Measurements from ENCODE around the gene TEX264.

The TEX264 gene

DNA sequence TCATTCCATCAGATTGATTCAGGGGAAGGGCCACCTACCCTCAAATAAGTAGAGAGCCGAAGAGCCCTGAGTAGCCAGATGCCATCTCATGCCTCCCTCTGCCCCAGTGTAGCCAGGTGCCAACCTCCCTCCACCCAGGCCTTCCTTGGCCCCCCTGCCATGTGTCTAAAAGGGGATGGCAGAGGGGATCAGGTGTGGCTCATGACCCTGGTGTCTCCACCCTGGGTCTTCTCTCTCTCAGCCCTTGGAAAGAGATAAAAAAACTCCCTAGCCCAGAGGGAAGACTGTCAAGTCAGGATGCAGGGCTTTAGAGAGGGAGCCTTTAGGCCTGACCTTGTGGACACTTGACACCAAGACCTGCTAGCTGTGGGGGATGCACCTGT lies 41.0 kb downstream of the TEX264 start:
- no peak overlapping the region for H3K27ac ChIP-seq
- no peak for DNase-seq (ENCODE audit: low read depth, low spot score)

DNA sequence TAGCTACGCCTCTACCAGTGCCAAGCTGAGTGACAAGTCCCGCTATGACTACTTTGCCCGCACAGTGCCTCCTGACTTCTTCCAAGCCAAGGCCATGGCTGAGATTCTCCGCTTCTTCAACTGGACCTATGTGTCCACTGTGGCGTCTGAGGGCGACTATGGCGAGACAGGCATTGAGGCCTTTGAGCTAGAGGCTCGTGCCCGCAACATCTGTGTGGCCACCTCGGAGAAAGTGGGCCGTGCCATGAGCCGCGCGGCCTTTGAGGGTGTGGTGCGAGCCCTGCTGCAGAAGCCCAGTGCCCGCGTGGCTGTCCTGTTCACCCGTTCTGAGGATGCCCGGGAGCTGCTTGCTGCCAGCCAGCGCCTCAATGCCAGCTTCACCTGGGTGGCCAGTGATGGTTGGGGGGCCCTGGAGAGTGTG lies 41.5 kb downstream of the TEX264 start:
- DNase-seq (ENCODE audit: low read depth, low spot score), result no peak
- no peak overlapping the region for H3K27ac ChIP-seq

DNA sequence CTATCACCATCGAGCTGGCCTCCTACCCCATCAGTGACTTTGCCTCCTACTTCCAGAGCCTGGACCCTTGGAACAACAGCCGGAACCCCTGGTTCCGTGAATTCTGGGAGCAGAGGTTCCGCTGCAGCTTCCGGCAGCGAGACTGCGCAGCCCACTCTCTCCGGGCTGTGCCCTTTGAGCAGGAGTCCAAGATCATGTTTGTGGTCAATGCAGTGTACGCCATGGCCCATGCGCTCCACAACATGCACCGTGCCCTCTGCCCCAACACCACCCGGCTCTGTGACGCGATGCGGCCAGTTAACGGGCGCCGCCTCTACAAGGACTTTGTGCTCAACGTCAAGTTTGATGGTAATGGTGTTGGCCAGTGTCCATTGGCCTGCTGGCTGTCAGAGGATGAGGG lies 41.9 kb downstream of the TEX264 start:
- H3K27ac ChIP-seq, result no peak overlapping the region
- DNase-seq (ENCODE audit: low read depth, low spot score), result no peak

DNA sequence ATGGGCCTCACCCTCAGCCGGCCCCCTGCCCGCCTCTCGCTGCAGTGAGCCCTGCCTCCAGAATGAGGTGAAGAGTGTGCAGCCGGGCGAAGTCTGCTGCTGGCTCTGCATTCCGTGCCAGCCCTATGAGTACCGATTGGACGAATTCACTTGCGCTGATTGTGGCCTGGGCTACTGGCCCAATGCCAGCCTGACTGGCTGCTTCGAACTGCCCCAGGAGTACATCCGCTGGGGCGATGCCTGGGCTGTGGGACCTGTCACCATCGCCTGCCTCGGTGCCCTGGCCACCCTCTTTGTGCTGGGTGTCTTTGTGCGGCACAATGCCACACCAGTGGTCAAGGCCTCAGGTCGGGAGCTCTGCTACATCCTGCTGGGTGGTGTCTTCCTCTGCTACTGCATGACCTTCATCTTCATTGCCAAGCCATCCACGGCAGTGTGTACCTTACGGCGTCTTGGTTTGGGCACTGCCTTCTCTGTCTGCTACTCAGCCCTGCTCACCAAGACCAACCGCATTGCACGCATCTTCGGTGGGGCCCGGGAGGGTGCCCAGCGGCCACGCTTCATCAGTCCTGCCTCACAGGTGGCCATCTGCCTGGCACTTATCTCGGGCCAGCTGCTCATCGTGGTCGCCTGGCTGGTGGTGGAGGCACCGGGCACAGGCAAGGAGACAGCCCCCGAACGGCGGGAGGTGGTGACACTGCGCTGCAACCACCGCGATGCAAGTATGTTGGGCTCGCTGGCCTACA lies 44.4 kb downstream of the TEX264 start:
- no peak for DNase-seq (ENCODE audit: low read depth, low spot score)
- no peak overlapping the region for H3K27ac ChIP-seq

DNA sequence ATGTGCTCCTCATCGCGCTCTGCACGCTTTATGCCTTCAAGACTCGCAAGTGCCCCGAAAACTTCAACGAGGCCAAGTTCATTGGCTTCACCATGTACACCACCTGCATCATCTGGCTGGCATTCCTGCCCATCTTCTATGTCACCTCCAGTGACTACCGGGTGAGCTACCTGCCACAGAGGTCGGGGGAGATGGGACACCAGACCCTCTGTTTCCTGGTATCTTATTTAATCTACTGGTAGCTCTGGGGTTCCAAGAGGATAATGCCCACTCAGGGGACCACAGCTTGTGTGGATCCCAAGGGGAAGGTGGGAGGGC lies 44.9 kb downstream of the TEX264 start:
- no peak for DNase-seq (ENCODE audit: low read depth, low spot score)

DNA sequence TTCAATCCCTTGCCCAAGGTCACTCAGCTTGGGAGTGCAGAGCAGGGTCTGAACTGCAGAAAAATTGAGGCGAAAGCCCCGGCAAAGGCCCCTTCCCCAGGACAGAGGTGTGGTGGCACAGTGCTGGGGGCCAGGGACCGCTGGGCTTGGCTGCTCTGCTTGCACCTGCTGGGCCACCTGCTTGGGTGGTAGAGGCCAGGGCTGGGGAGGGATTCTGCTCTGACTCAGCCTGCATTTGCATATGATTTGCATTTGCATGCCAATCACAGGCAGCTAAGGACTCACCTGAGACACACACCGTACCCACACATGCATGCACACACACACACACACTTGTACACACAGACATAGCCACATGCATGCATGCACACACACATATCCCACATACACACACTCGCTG lies 45.8 kb downstream of the TEX264 start:
- DNase-seq (ENCODE audit: low read depth, low spot score), result no peak

More for the DNA sequence above, 44.9 kb downstream of the TEX264 start:
- H3K27ac ChIP-seq, result no peak overlapping the region

DNA sequence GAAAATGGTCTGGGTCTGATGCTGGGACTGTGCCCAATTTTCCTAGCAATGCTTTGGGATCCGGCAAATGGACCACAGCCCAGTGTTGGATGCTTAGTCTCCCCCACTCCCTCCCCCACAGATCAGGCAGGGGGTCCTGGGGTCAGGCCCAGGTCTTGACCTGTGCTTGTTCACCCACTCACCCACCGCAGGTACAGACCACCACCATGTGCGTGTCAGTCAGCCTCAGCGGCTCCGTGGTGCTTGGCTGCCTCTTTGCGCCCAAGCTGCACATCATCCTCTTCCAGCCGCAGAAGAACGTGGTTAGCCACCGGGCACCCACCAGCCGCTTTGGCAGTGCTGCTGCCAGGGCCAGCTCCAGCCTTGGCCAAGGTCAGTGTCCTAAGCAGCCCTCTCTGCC lies 46.4 kb downstream of the TEX264 start:
- no peak for DNase-seq (ENCODE audit: low read depth, low spot score)
- no peak overlapping the region for H3K27ac ChIP-seq

More for the DNA sequence above, 45.8 kb downstream of the TEX264 start:
- no peak overlapping the region for H3K27ac ChIP-seq

DNA sequence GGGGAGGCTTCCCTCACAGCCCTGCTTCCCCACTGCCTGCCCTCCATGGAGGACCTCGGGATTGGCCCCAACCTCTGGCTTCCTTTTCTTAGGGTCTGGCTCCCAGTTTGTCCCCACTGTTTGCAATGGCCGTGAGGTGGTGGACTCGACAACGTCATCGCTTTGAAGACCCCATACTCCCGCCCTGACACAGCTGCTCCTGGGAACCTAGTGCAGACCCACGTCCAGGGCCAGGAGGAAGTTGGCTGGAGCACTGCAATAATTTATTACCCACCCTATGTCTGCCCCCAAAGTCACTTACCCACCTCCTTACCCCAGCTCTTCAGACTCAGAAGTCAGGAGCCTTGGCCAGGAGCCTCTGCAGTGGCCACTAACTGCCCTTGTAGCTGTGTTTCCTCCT lies 46.9 kb downstream of the TEX264 start:
- no peak for DNase-seq (ENCODE audit: low read depth, low spot score)
- H3K27ac ChIP-seq, result no peak overlapping the region

DNA sequence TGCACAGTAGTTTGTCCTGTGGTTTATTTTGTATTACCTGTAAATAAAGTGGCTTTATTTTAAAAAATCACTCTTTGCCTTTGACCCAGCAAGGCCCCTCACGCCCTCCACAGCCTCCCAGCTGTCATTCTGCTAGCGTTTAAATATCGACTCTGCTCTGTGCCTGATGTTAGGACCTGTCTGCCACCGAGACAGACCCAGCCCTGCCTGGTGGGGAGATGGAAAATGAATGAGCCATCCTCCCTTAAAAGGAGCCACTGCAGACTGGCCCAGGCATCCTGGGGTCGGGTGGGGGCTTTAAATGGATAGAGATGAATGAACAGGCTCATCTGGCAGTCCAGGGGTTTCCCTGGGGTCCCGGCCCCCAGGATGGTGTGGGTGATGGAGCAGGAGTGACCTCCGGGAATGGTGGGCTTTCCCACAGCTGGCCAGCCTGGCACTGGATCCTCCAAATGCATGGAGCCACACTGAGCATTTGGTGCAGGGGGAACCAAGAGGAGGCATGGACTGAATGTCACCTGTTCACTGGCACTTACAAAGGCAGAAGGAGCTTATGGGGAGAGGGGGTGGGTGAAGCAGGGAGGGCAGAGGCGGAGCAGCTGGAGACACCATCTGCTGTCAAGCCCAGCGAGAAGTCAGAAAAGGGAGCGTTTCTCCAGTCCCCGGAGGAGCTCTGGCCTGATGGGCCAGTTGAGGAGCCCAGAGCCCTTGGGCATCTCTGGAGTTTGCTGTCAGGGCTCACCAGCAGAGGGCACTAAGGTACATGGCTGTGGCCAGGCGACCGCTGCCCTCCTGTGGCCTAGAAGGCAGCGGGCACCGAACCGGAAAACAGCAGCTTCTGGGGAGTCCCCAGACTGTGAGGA lies 47.7 kb downstream of the TEX264 start:
- DNase-seq (ENCODE audit: low read depth, low spot score), result peak; percentile 26
- no peak overlapping the region for H3K27ac ChIP-seq

DNA sequence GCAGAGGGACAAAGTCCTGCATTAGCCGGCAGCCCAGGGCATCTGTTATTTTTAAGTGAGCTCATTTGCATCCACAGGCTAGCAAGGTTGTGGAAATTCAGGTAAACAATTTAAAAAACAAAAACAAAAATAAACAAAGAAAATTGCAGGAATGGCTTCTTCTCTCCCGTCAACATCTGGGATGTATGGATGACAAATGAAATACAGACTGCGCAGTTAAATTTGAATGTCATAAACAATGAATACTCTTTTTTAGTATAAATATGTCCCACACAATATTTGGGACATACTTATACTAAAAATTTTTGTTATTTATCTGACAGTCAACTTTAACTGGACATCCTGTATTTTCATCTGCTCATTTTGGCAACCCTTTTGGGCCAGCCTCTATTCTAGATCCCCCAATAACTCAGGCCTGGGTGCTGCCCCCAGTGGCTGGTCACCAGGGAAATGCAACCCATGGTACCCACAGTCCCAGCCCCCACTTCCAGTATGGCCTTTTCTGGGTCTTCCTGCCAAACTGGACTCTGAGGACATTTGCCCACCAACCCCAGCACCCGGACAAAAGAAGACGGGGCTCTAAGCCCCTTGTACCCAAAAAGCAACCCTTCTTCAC lies 48.5 kb downstream of the TEX264 start:
- H3K27ac ChIP-seq, result no peak overlapping the region
- no peak for DNase-seq (ENCODE audit: low read depth, low spot score)

DNA sequence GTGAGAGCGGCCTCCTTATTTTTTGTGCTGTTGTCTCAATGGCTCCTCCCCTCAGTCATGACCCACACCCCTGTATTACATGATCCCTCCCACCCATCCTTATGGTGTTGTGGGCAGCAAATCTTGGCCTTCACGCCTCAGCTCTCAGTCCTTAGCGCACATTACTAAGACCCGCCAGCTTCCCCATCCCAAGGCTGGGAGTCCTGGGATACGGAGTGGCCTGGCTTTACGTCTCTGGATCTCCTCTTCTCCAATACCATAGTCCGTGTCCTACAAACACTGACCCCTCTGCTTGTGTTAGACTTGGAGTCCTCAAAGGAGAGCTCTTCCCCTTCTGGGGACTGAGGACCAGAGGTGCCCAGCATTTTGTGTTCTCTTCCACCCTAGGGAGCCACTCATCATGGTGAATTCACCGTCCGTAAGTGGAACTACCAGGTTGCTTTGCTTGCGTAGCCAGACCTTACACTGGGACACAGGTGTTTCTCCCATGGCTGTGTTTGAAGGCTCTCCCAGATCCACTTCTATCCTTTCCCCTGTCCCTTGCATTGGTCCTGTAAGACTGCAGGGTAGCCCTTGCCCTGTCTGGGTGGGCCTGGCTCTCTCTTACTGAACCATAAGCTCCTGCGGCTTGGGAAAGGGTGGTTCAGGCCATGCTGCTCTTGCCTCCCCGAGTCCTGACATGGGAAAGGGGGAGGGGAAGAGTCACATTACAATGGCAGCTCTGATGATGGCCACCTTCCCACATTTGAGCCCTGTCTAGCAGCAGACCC lies 49.4 kb downstream of the TEX264 start:
- H3K27ac ChIP-seq, result no peak overlapping the region
- no peak for DNase-seq (ENCODE audit: low read depth, low spot score)

DNA sequence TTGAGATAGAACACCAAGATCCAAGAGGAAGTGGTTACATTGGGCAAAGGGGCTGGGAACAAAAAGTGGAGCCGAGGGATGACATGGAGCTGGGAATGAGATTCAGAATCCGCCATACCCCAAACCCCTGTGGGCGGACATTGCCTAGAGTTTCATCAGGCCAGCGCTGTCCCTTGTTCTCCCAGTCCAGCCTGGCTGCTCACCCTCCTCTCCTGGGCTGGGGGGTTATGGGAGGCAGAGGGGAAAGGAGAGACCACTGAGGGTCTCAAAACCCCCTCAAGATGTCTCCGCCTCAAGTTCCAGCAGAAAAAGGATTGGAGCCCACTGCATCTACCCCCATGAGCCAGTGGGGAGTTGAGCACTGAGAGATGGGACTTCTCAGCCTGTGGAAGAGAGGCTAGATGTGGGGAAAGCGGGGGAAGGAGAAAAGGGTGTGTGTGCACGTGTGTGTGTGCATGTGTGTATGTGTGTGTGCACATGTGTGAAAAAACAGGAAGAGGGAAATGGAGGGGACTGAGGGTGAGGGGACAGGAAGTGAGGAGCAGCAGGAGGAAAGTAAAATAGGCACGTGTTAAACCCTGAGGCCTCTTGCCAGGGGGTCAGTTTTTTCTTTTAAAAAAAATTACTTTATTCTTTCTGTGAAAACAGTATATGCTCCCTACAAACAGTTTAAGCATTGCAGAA lies 50.2 kb downstream of the TEX264 start:
- no peak for DNase-seq (ENCODE audit: low read depth, low spot score)
- no peak overlapping the region for H3K27ac ChIP-seq

DNA sequence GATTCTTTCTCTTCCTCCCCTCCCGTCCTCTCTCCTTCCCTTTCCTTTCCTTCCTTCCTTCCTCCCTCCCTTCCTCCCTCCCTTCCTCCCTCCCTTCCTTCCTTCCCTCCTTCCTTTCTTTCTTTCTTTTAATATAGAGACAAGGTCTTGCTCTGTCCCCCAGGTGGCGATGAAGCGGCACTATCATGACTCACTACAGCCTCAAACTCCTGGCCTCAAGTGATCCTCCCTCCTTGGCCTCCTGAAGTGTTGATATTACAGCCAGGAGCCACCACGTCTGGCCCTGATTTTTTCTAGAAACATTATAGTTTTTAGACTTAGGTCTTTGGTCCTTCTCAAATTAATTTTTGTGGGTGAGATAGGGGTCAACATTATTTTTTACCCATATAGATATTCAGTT lies 51.3 kb downstream of the TEX264 start:
- no peak for DNase-seq (ENCODE audit: low read depth, low spot score)
- H3K27ac ChIP-seq, result no peak overlapping the region

DNA sequence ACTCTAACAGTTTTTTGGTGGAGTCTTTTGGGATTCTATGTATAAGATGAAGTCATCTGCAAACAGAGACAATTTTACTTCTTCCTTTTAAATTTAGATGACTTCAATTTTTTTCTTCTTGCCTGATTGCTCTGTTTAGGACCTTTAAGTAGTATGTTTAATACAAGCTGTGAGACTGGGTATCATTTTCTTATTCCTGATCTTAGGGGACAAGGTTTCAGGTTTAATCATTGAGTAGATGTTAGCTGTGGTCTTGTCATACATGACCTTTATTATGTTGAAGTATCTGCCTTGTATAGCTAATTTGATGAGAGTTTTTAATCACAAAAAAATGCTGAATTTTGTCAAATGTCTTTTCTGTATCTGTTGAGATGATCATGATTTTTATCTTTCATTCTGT lies 56.4 kb downstream of the TEX264 start:
- no peak for DNase-seq (ENCODE audit: low read depth, low spot score)
- no peak overlapping the region for H3K27ac ChIP-seq

DNA sequence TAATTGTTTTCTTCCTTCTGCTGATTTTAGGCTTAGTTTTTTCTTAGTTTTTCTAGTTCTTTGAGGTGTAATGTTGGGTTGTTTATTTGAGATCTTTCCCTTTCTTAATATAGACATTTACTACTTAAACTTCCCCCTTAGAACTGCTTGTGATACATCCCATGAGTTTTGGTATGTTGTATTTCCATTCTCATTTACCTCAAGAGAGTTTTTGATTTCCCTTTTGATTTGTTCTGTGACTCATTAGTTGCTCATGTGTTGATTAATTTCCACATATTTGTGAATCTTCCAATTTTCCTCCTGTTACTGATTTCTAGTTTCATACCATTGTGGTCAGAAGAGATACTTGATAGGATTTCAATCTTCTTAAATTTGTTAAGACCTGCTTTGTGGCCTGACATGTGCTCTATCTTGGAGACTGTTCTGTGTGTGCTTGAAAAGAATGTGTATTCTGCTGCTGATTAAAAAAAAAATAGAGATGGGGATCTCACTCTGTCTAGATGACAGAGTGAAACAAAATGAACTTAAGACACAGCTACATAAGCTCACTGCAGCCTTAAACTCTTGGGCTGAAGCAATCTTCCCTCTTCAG lies 58.1 kb downstream of the TEX264 start:
- no peak overlapping the region for H3K27ac ChIP-seq
- peak; percentile 22 for DNase-seq (ENCODE audit: low read depth, low spot score)

DNA sequence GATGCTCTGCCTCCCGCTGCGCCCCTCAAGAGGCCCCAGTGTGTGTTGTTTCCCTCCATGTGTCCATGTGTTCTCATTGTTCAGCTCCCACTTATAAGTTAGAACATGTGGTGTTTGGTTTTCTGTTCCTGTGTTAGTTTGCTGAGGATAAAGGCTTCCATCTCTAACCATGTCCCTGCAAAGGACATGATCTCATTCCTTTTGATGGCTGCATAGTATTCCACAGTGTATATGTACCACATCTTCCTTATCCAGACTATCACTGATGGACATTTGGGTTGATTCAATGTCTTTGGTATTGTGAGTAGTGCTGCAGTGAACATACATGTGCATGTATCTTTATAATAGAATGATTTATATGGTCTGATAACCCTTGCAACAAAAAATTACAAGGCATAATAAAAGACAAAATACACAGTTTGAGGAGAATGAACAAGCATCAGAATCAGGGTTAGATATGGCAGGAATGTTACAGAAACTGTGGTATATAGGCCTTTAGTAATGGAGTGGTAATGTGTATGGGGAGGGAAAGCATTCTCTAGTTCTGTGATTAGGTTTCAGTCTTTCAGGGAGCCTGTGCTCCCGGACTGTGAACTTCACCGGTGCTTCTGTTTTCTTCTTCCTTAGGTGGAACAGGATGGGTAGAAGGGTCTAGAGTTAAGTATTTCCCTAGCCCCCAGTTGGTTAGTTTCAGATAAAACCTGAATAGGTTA lies 63.0 kb downstream of the TEX264 start:
- H3K27ac ChIP-seq, result no peak overlapping the region
- no peak for DNase-seq (ENCODE audit: low read depth, low spot score)

DNA sequence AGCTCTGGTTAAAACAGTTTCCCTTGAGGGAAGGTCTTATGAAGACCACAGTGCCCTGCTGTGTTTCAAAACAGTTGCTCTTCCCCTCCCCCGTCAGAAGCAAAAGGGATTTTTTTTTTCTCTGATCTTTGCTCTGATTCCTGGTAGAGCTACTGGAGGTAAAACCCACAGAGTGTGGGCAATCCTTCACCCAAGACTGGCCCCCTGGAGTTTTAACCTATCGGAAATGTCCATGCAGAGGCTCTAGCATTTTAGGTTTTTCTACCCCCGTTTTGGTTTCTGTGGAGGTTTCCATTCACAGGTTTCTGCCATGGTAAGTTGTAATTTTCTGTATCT lies 63.5 kb downstream of the TEX264 start:
- no peak overlapping the region for H3K27ac ChIP-seq
- no peak for DNase-seq (ENCODE audit: low read depth, low spot score)

DNA sequence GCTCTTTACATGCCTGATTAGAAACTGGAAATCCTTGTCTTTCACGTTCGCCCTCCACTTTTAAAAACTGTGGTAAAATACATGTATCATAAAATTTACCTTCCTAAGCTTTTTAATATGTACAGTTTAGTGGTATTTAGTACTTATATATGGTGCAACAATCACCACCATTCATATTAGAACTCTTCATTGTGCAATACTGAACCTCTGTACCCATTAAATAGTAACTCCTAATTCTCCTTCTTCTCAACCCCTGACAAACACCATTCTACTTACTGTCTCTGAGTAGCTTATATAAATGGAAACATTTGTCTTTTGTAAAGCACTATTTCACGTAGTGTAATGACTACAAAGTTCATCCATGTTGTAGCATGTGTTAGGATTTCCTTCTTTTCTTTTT lies 64.0 kb downstream of the TEX264 start:
- no peak for DNase-seq (ENCODE audit: low read depth, low spot score)
- H3K27ac ChIP-seq, result no peak overlapping the region

DNA sequence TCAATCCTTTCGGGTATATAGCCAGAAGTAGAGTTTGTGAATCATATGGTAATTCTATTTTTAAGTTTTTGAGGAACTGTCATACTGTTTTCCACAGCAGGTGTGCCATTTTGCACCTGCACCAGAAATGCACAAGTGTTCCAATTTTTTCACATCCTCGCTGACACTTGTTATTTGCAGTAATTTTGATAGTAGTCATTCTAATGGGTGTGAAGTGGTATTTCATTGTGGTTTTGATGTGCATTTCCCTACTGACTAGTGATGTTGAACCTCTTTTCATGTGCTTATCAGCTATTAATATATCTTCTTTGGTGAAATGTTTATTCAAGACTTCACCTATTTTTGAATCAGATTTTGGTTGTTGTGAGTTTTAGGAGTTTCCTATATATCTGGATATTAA lies 64.9 kb downstream of the TEX264 start:
- DNase-seq (ENCODE audit: low read depth, low spot score), result no peak
- no peak overlapping the region for H3K27ac ChIP-seq

Data from epithelial cell of prostate (primary cell).